ENCODE results near the gene ISY1.
"Not testable (repeated sequence)": the region's sequence is repeated elsewhere in the genome, so short reads cannot be mapped to it uniquely, and the experiment has no call there.

Gene ISY1

GRCh38 chr3:129120254-129121004 is 40.4 kb downstream of the ISY1 start:
- peak; percentile 98 for DNase-seq (ENCODE audit: low spot score)

- no peak for DNase-seq (ENCODE audit: low spot score)
Measured at GRCh38 chr3:129119365-129120100, 41.3 kb downstream of the ISY1 start.

GRCh38 chr3:129118745-129119144 is 42.1 kb downstream of the ISY1 start:
- no peak for DNase-seq (ENCODE audit: low spot score)

- no peak for DNase-seq (ENCODE audit: low spot score)
Measured at GRCh38 chr3:129117134-129117533, 43.7 kb downstream of the ISY1 start.

GRCh38 chr3:129116482-129116946 is 44.3 kb downstream of the ISY1 start:
- DNase-seq (ENCODE audit: low spot score), result no peak

GRCh38 chr3:129114455-129114854 is 46.4 kb downstream of the ISY1 start:
- no peak for DNase-seq (ENCODE audit: low spot score)

- peak; percentile 70 for DNase-seq (ENCODE audit: low spot score)
Measured at GRCh38 chr3:129112308-129113052, 48.4 kb downstream of the ISY1 start.

GRCh38 chr3:129111076-129111780 is 49.6 kb downstream of the ISY1 start:
- not testable (repeated sequence) for DNase-seq (ENCODE audit: low spot score)

- DNase-seq (ENCODE audit: low spot score), result no peak
Measured at GRCh38 chr3:129107793-129108192, 53.1 kb downstream of the ISY1 start.

GRCh38 chr3:129106866-129107565 is 53.8 kb downstream of the ISY1 start:
- no peak for DNase-seq (ENCODE audit: low spot score)

GRCh38 chr3:129106320-129106719 is 54.5 kb downstream of the ISY1 start:
- DNase-seq (ENCODE audit: low spot score), result no peak

- DNase-seq (ENCODE audit: low spot score), result no peak
Measured at GRCh38 chr3:129105862-129106261, 55.0 kb downstream of the ISY1 start.

- DNase-seq (ENCODE audit: low spot score), result no peak
Measured at GRCh38 chr3:129104498-129105079, 56.3 kb downstream of the ISY1 start.

GRCh38 chr3:129104051-129104450 is 56.8 kb downstream of the ISY1 start:
- DNase-seq (ENCODE audit: low spot score), result no peak

- no peak for DNase-seq (ENCODE audit: low spot score)
Measured at GRCh38 chr3:129103296-129103695, 57.6 kb downstream of the ISY1 start.

- DNase-seq (ENCODE audit: low spot score), result no peak
Measured at GRCh38 chr3:129101370-129102138, 59.3 kb downstream of the ISY1 start.

GRCh38 chr3:129100274-129100673 is 60.6 kb downstream of the ISY1 start:
- no peak for DNase-seq (ENCODE audit: low spot score)

- no peak for DNase-seq (ENCODE audit: low spot score)
Measured at GRCh38 chr3:129095285-129095684, 65.6 kb downstream of the ISY1 start.

GRCh38 chr3:129088312-129088711 is 72.6 kb downstream of the ISY1 start:
- not testable (repeated sequence) for DNase-seq (ENCODE audit: low spot score)

- DNase-seq (ENCODE audit: low spot score), result not testable (repeated sequence)
Measured at GRCh38 chr3:129087904-129088303, 73.0 kb downstream of the ISY1 start.
